GM18507 (cell line): ENCODE measurements around the gene LRRC8D.

Experiments
- DNase-seq: peaks from one replicate; pipeline ENCODE4 v3.0.0; 2011; ENCODE audit warnings: low read depth; ENCODE audit not compliant: insufficient read length; ENCODE audit errors: extremely low spot score
- FAIRE-seq: peaks from 2 replicates; lab custom pipeline; 2011; peaks lifted over from hg19 to GRCh38; lab: Jason Lieb, UNC

The LRRC8D gene

GRCh38 chr1:89928506-89928905 lies 107.7 kb downstream of the LRRC8D start:
- FAIRE-seq: no peak

GRCh38 chr1:89929467-89930063 lies 108.7 kb downstream of the LRRC8D start:
- no peak for FAIRE-seq
- no peak for DNase-seq

More at GRCh38 chr1:89928506-89928905, 107.7 kb downstream of the LRRC8D start:
- DNase-seq: no peak

- FAIRE-seq: no peak
- DNase-seq: no peak
Observed at GRCh38 chr1:89930579-89930978, 109.7 kb downstream of the LRRC8D start.

- DNase-seq (no peak), FAIRE-seq (no peak)
Observed at GRCh38 chr1:89931964-89932363, 111.1 kb downstream of the LRRC8D start.

- DNase-seq (no peak), FAIRE-seq (no peak)
Observed at GRCh38 chr1:89932598-89933364, 111.9 kb downstream of the LRRC8D start.

GRCh38 chr1:89934461-89934860 lies 113.6 kb downstream of the LRRC8D start:
- DNase-seq (no peak), FAIRE-seq (no peak)

- DNase-seq (no peak), FAIRE-seq (no peak)
Observed at GRCh38 chr1:89935235-89935634, 114.4 kb downstream of the LRRC8D start.

- FAIRE-seq (no peak), DNase-seq (no peak)
Observed at GRCh38 chr1:89936694-89937093, 115.9 kb downstream of the LRRC8D start.

GRCh38 chr1:89938171-89939055 lies 117.6 kb downstream of the LRRC8D start:
- no peak for FAIRE-seq
- no peak for DNase-seq

- FAIRE-seq: no peak
Observed at GRCh38 chr1:89939059-89939570, 118.3 kb downstream of the LRRC8D start.

GRCh38 chr1:89939693-89940438 lies 119.0 kb downstream of the LRRC8D start:
- DNase-seq (no peak), FAIRE-seq (no peak)

More at GRCh38 chr1:89939059-89939570, 118.3 kb downstream of the LRRC8D start:
- DNase-seq: no peak

- DNase-seq: no peak
- no peak for FAIRE-seq
Observed at GRCh38 chr1:89941110-89941766, 120.4 kb downstream of the LRRC8D start.

GRCh38 chr1:89942014-89942413 lies 121.2 kb downstream of the LRRC8D start:
- no peak for DNase-seq
- no peak for FAIRE-seq

GRCh38 chr1:89942825-89943658 lies 122.2 kb downstream of the LRRC8D start:
- DNase-seq (no peak), FAIRE-seq (no peak)

GRCh38 chr1:89943846-89944781 lies 123.3 kb downstream of the LRRC8D start:
- DNase-seq: no peak

GRCh38 chr1:89945852-89946476 lies 125.1 kb downstream of the LRRC8D start:
- DNase-seq (no peak), FAIRE-seq (peak; percentile 72)

More at GRCh38 chr1:89943846-89944781, 123.3 kb downstream of the LRRC8D start:
- FAIRE-seq: no peak
